ENCODE measurements around the gene MUSK.
A peak's percentile ranks its signal among the peaks of the same experiment; 100 is the strongest.
"Not testable (repeated sequence)": the region's sequence is repeated elsewhere in the genome, so short reads cannot be mapped to it uniquely, and the experiment has no call there.

Gene MUSK

GRCh38 chr9:110807956-110808598 is 139.5 kb downstream of the MUSK start:
- DNase-seq (ENCODE audit: insufficient read length, low spot score) (no peak), FAIRE-seq (no peak)

GRCh38 chr9:110808599-110808980 is 140.0 kb downstream of the MUSK start:
- DNase-seq (ENCODE audit: insufficient read length, low spot score) (peak; percentile 13), FAIRE-seq (peak; percentile 93)

GRCh38 chr9:110809038-110809595 is 140.5 kb downstream of the MUSK start:
- no peak for FAIRE-seq

GRCh38 chr9:110810262-110810976 is 141.8 kb downstream of the MUSK start:
- DNase-seq (ENCODE audit: insufficient read length, low spot score) (no peak), FAIRE-seq (no peak)

More at GRCh38 chr9:110809038-110809595, 140.5 kb downstream of the MUSK start:
- DNase-seq (ENCODE audit: insufficient read length, low spot score) = no peak

GRCh38 chr9:110812886-110813285 is 144.3 kb downstream of the MUSK start:
- FAIRE-seq = no peak
- DNase-seq (ENCODE audit: insufficient read length, low spot score) = no peak

- no peak for DNase-seq (ENCODE audit: insufficient read length, low spot score)
- no peak for FAIRE-seq
These were observed 145.6 kb downstream of the MUSK start for GRCh38 chr9:110814159-110814558.

- no peak for DNase-seq (ENCODE audit: insufficient read length, low spot score)
- FAIRE-seq = no peak
These were observed 146.8 kb downstream of the MUSK start for GRCh38 chr9:110815361-110815760.

- FAIRE-seq = no peak
- DNase-seq (ENCODE audit: insufficient read length, low spot score) = no peak
These were observed 151.8 kb downstream of the MUSK start for GRCh38 chr9:110820381-110820780.

- no peak for DNase-seq (ENCODE audit: insufficient read length, low spot score)
- peak; percentile 71 for FAIRE-seq
These were observed 152.5 kb downstream of the MUSK start for GRCh38 chr9:110821064-110821463.

- not testable (repeated sequence) for DNase-seq (ENCODE audit: insufficient read length, low spot score); FAIRE-seq
These were observed 156.5 kb downstream of the MUSK start for GRCh38 chr9:110825129-110825528.

- DNase-seq (ENCODE audit: insufficient read length, low spot score) (no peak), FAIRE-seq (no peak)
These were observed 157.4 kb downstream of the MUSK start for GRCh38 chr9:110825950-110826349.

GRCh38 chr9:110826400-110826799 is 157.8 kb downstream of the MUSK start:
- not testable (repeated sequence) for FAIRE-seq; DNase-seq (ENCODE audit: insufficient read length, low spot score)

- no peak for FAIRE-seq
- DNase-seq (ENCODE audit: insufficient read length, low spot score) = no peak
These were observed 159.7 kb downstream of the MUSK start for GRCh38 chr9:110828264-110828663.

- FAIRE-seq = no peak
- no peak for DNase-seq (ENCODE audit: insufficient read length, low spot score)
These were observed 161.9 kb downstream of the MUSK start for GRCh38 chr9:110830495-110830894.

GRCh38 chr9:110832926-110833325 is 164.3 kb downstream of the MUSK start:
- FAIRE-seq (no peak), DNase-seq (ENCODE audit: insufficient read length, low spot score) (no peak)

- DNase-seq (ENCODE audit: insufficient read length, low spot score) = no peak
- no peak for FAIRE-seq
These were observed 166.8 kb downstream of the MUSK start for GRCh38 chr9:110835404-110835803.

GRCh38 chr9:110835859-110836271 is 167.3 kb downstream of the MUSK start:
- DNase-seq (ENCODE audit: insufficient read length, low spot score) (no peak), FAIRE-seq (no peak)

- no peak for DNase-seq (ENCODE audit: insufficient read length, low spot score)
- no peak for FAIRE-seq
These were observed 168.9 kb downstream of the MUSK start for GRCh38 chr9:110837401-110838005.

GRCh38 chr9:110842169-110842568 is 173.6 kb downstream of the MUSK start:
- DNase-seq (ENCODE audit: insufficient read length, low spot score) = no peak
- FAIRE-seq = no peak

GRCh38 chr9:110842986-110843385 is 174.4 kb downstream of the MUSK start:
- no peak for FAIRE-seq
- DNase-seq (ENCODE audit: insufficient read length, low spot score) = no peak

GRCh38 chr9:110844121-110844520 is 175.5 kb downstream of the MUSK start:
- no peak for FAIRE-seq

GRCh38 chr9:110846215-110846614 is 177.6 kb downstream of the MUSK start:
- DNase-seq (ENCODE audit: insufficient read length, low spot score) = no peak

More at GRCh38 chr9:110844121-110844520, 175.5 kb downstream of the MUSK start:
- DNase-seq (ENCODE audit: insufficient read length, low spot score) = no peak

More at GRCh38 chr9:110846215-110846614, 177.6 kb downstream of the MUSK start:
- FAIRE-seq = no peak
